BJ (cell line): ENCODE data around the gene LYZL2. TPM values are rescaled to one million over a fixed set of nuclear protein-coding genes. Genes with fewer than 3 reads are reported as not detected.
A peak's percentile ranks its signal among the peaks of the same experiment; 100 is the strongest.
"Not testable (repeated sequence)": the region's sequence is repeated elsewhere in the genome, so short reads cannot be mapped to it uniquely, and the experiment has no call there.

ENCODE experiments used
- CTCF ChIA-PET: fragments of 350-600 bp; formaldehyde crosslinking; extraction: SDS; loops from one replicate; lab custom pipeline; 2021; ENCODE audit warnings: antibody characterized with exemption, inconsistent platforms; lab: Yijun Ruan, JAX
- POLR2A ChIA-PET: fragments of 300-600 bp; sonication (Branson Sonifier 250); formaldehyde crosslinking; extraction: SDS; loops from one replicate; lab custom pipeline; 2021; ENCODE audit warnings: antibody characterized with exemption; lab: Charles Lee
- DNase-seq: peaks from one replicate; pipeline ENCODE4 v3.0.0-alpha.2; 2011; ENCODE audit warnings: low read depth
- H3K27me3 ChIP-seq: 2 replicates; pipeline ENCODE4 v1.6.0; 2011; ENCODE audit warnings: low read length; ENCODE audit not compliant: control insufficient read depth, insufficient read depth
- H3K36me3 ChIP-seq: 2 replicates; pipeline ENCODE4 v1.5.1; 2011; ENCODE audit warnings: low read length; ENCODE audit not compliant: control insufficient read depth, insufficient read depth
- H3K4me3 ChIP-seq: 2 replicates; pipeline ENCODE4 v1.5.1; 2011; ENCODE audit warnings: low read depth, mild to moderate bottlenecking, control low read depth, low read length
- polyA plus RNA-seq: library from polyadenylated mRNA; depleted of rRNA; stranded (reverse); fragments of >200 nt; gene quantifications from 2 replicates; pipeline ENCODE4 v1.2.3, GENCODE V29; 2011
- TF ChIP-seq, protein P1 (sequence below): IDR thresholded peaks from 2 replicates; pipeline ENCODE4 v1.5.1; 2011; ENCODE audit warnings: low read depth, mild to moderate bottlenecking, control low read depth, inconsistent platforms, low read length, moderate library complexity; ENCODE audit not compliant: insufficient read depth

The LYZL2 gene
- polyA plus RNA-seq, 1 experiment = not detected

DNA sequence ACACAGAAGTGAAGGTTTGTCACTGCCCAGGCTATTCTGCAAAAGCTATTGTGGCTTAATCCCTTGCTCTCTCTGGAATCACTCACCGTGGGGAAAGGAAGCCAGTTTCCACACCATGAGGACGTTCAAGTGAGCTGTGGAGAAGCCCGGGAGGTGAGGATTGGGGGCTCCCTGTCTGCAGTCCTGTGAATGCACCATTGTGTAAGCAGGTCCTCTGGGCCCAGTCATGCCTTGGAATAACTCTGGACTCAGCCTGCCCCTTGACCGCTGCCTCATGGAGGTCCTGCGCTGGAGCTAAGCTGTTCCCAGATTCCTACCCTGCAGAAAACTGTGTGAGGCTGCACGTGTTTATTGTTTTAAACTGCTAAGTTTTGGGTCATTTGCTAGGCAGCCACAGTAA lies 33.5 kb downstream of the LYZL2 start:
- DNase-seq = no peak
- TF ChIP-seq, protein P1, sequence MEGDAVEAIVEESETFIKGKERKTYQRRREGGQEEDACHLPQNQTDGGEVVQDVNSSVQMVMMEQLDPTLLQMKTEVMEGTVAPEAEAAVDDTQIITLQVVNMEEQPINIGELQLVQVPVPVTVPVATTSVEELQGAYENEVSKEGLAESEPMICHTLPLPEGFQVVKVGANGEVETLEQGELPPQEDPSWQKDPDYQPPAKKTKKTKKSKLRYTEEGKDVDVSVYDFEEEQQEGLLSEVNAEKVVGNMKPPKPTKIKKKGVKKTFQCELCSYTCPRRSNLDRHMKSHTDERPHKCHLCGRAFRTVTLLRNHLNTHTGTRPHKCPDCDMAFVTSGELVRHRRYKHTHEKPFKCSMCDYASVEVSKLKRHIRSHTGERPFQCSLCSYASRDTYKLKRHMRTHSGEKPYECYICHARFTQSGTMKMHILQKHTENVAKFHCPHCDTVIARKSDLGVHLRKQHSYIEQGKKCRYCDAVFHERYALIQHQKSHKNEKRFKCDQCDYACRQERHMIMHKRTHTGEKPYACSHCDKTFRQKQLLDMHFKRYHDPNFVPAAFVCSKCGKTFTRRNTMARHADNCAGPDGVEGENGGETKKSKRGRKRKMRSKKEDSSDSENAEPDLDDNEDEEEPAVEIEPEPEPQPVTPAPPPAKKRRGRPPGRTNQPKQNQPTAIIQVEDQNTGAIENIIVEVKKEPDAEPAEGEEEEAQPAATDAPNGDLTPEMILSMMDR = no peak
- no peak overlapping the region for H3K4me3 ChIP-seq
- no peaks in the 10 kb centered on the region for H3K36me3 ChIP-seq
- H3K27me3 ChIP-seq = peaks cover 15% of the 10 kb centered on the region
- ChIA-PET CTCF (no interaction called here), POLR2A (no interaction called here)

DNA sequence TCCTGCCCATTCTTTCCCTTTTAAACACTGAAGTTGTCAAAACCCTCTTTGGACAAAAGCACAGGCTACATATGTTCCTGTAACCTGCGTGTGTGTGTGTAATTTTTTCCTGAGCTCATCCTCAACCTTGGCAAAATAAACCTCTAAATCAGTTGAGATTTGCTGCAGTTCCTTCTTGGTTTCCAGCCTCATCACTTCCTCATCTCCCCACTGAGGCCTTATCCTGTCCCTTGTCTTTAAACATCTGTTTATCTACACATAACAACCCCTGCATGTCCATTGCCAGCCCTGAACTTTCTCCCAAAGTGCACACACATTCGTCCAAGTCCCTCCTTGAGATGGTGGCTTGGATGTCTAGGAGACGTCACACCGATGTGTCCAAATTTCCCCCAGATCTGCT lies 35.5 kb downstream of the LYZL2 start:
- TF ChIP-seq, protein P1 = no peak
- no peak overlapping the region for H3K4me3 ChIP-seq
- peaks cover 16% of the 10 kb centered on the region for H3K27me3 ChIP-seq
- no peaks in the 10 kb centered on the region for H3K36me3 ChIP-seq
- no peak for DNase-seq
- ChIA-PET POLR2A (no interaction called here), CTCF (interaction anchor here (1.1 to 1.6 kb wide), 2 partner anchors 13 to 202 kb away, joined by 3 to 9 read pairs; no protein-coding TSS in a partner anchor)

DNA sequence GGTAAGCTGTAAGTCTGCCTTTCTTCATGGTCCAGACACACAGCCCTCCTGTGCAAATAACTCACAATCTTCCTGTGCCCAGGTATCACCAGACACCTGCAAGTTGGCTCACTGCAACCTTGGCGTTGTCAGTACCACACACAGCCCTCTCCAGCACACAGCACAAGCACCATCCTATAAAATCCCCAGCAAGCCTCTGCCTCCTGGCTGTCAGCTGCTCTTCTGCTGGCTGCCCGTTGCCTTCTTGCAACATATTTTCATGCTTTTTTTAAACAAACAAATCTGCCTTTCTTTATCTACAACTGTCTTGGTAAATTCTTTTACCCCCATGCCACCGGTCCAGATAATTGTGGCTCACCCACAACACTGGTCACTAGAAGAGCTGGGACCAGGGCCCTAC lies 36.8 kb downstream of the LYZL2 start:
- DNase-seq, H3K4me3 ChIP-seq, POLR2A ChIA-PET, H3K36me3 ChIP-seq: not testable (repeated sequence)
- H3K27me3 ChIP-seq = peaks cover 16% of the 10 kb centered on the region
- CTCF ChIA-PET = interaction anchor here (2.1 to 5.9 kb wide), 3 partner anchors 7 to 323 kb away, joined by 14 to 104 read pairs (median 17); no protein-coding TSS in a partner anchor

- TF ChIP-seq, protein P1 = peak; percentile 78
- Histone ChIP-seq H3K4me3 (no peak overlapping the region), H3K27me3 (peaks cover 17% of the 10 kb centered on the region), H3K36me3 (no peaks in the 10 kb centered on the region)
- CTCF ChIA-PET = interaction anchor here (0.7 to 5.9 kb wide), 42 partner anchors 9 to 1337 kb away, joined by 3 to 104 read pairs (median 5); no protein-coding TSS in a partner anchor
- no peak for DNase-seq
- POLR2A ChIA-PET = no interaction called here
Observed at GRCh38 chr10:30591249-30591670, 38.3 kb downstream of the LYZL2 start.

DNA sequence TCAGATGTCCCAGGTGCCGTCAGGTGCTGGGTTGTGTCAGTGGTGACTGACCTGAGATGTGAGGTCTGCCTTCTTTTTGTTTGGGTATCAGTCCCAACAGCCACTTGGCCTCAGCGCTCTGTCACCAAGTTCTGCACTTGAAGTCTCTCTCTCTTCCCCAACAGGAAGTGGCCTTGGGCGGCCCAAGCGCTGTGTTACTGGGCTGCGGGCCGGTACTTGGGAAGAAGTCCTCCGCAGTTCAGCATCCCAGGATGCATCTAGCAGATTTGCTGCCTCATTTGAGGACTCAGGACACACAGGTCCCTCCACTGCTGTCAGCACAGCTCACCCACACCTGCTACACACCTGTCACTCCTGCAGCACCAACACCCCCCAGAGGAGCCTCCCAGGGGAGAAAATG lies 40.1 kb downstream of the LYZL2 start:
- TF ChIP-seq, protein P1 = no peak
- peaks cover 12% of the 10 kb centered on the region for H3K27me3 ChIP-seq
- DNase-seq = no peak
- no peak overlapping the region for H3K4me3 ChIP-seq
- CTCF ChIA-PET = interaction anchor here (0.6 to 5.9 kb wide), 4 partner anchors 8 to 222 kb away, joined by 3 to 104 read pairs (median 19); no protein-coding TSS in a partner anchor
- no peaks in the 10 kb centered on the region for H3K36me3 ChIP-seq
- POLR2A ChIA-PET = no interaction called here
